GM21423 (cell line): ENCODE data around the gene TREH.
"Not testable (repeated sequence)": the region's sequence is repeated elsewhere in the genome, so short reads cannot be mapped to it uniquely, and the experiment has no call there.

Source experiments
- ATAC-seq: cut with Tn5 transposase; IDR thresholded peaks from one replicate; pipeline ENCODE4 v1.9.1; 2021; ENCODE audit warnings: mild to moderate bottlenecking, moderate library complexity; ENCODE audit not compliant: unreplicated experiment

The TREH gene

DNA sequence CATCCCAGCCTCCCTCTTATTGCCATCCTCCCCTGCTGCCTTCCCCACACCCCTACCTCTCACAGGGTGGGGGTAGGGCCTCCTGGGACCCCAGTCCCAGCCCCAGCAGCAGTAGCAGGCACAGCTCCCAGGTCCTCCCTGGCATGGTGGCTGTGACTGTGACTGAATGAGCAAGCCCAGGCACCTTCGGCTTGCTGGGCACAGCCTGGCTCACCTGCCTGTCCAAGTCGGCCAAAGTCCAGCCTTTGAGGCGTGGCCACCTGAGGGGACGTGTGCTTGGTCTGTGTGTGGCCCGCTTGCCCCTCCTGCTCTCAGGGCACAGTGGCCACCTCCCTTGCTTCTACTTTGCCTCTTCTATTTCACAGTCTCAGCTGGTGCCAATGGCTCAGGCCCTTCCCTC, at the start of gene TREH:
TREH (minus strand) TSS at position 168 of the 400 bp plus-strand sequence; CDS start at position 145, 23 bp downstream.
- ATAC-seq = no peak

DNA sequence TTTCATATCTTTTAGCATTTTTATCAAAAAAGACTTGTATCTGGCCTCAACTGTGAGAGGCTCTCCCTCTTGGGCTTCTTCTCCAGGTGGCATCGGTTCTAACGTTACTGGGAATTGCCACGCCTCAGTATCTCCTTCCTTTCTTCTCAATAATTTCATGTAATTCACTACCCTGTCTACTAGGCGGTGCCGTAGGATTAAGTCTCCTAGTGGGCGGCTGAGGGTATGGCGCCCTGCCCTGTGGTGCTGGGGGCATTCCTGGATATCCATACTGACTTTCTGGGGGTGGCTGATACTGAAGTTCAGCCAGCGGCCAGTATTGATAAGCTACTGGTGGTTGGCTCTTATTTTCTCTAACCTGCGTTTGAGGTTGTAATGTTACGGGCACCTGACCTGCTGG, 48.7 kb upstream of the TREH start:
- not testable (repeated sequence) for ATAC-seq

- not testable (repeated sequence) for ATAC-seq
Observed at GRCh38 chr11:118727721-118728066, 48.2 kb upstream of the TREH start.

GRCh38 chr11:118727001-118727720, 47.7 kb upstream of the TREH start:
- ATAC-seq = not testable (repeated sequence)

- not testable (repeated sequence) for ATAC-seq
Observed at GRCh38 chr11:118721478-118722015, 42.1 kb upstream of the TREH start.

GRCh38 chr11:118720740-118721139, 41.3 kb upstream of the TREH start:
- ATAC-seq = not testable (repeated sequence)

- ATAC-seq = not testable (repeated sequence)
Observed at GRCh38 chr11:118720078-118720477, 40.6 kb upstream of the TREH start.

- not testable (repeated sequence) for ATAC-seq
Observed at GRCh38 chr11:118718562-118718961, 39.1 kb upstream of the TREH start.

GRCh38 chr11:118717733-118718132, 38.3 kb upstream of the TREH start:
- not testable (repeated sequence) for ATAC-seq

DNA sequence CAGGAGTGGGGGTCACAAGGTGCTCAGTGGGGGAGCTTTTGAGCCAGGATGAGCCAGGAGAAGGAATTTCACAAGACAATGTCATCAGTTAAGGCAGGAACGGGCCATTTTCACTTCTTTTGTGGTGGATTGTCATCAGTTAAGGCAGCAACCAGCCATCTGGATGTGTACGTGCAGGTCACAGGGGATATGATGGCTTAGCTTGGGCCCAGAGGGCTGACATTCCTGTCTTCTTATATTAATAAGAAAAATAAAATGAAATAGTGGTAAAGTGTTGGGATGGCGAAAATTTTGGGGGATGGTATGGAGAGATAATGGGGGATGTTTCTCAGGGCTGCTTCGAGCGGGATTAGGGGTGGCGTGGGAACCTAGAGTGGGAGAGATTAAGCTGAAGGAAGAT, 37.8 kb upstream of the TREH start:
- ATAC-seq = not testable (repeated sequence)

DNA sequence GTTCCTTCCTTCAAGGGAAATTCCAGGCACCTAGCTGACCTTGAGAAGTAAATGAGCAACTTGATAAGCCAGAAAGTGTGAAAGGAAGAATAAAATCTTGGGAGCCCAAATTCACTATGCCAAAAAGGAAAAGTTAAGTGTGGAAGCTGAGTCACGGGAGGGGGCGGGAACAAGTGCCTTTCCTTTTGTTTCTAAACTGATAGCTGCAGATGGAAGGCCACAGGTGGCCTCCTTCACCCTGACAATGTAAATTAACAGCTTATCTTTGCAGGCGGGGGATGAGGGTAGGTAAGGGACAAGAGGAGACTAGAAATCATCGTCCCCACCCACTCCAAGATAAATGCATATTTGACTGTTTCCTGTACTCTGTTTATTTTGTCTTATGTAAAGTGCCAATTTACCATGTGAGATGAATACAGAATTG, 36.4 kb upstream of the TREH start:
- ATAC-seq = no peak

DNA sequence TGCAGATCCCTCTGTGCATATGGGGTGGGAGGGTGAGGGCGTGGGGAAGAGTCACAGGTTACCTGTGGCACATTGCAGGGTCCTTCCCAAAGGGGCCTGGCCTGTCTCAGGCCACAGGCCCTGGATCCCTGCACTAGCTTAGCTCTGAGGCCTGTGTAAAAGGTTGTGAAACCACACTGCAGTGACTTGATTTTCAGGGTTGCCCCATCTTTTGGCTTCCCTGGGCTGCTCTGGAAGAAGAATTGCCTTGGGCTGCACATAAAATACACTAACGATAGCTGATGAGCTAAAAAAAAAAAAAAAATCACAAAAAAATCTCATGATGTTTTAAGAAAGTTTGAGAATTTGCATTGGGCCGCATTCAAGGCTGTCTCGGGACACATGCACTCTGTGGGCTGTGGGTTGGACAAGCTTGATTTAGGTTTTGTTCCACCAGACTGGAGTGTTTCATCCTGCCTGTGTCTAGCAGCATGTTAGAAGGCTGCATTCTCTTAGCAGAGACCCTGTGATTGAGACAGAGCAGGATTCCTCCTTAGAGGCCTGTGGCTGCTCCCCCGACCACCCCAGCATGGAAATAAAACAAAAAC, 35.9 kb upstream of the TREH start:
- no peak for ATAC-seq

GRCh38 chr11:118714816-118715215, 35.4 kb upstream of the TREH start:
- ATAC-seq = no peak

DNA sequence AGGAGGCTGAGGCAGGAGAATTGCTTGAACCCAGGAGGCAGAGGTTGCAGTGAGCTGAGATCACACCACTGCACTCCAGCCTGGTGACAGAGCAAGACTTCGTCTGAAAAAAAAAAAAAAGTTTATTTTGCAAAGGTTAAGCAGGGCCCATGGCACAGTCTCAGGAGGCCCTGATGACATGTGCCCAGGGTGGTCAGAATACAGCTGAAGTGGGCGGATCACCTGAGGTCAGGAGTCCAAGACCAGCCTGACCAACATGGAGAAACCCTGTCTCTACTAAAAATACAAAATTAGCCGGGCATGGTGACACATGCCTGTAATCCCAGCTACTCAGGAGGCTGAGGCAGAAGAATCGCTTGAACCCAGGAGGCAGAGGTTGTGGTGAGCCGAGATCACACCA, 35.0 kb upstream of the TREH start:
- ATAC-seq = not testable (repeated sequence)

DNA sequence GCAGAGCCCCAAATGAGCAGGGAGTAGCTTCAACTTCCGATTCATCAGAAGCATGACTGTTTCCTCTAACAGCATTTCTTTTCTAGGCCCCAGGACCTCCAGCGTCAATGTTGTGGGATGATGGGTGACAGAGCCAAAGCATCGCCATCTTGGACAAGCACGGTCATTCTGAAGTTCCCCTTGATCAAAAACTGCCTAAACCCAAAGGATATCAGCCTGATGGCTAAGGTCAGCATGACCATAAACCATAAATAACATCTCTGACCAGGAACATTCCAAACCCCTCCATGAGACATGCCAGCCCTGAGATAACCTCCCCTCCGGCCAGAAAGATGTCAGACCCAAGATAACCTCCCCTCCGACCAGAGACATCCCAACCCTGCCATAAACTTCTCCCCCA, 28.8 kb upstream of the TREH start:
- ATAC-seq = no peak

DNA sequence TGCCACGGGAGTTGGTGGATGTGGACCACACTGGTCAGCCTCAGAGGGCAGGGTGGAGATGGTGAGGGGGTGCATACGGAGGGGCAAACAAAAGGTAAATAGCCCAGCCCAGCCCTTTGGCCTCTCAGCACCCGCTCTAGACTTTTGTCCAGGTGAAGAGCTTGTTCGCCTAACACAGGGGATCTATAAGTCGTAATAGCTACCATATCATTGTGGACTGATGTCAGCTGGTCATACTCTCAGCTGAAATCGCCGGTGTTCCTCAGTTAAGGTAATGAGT, 27.0 kb upstream of the TREH start:
- no peak for ATAC-seq

GRCh38 chr11:118705791-118706545, 26.5 kb upstream of the TREH start:
- ATAC-seq = no peak

DNA sequence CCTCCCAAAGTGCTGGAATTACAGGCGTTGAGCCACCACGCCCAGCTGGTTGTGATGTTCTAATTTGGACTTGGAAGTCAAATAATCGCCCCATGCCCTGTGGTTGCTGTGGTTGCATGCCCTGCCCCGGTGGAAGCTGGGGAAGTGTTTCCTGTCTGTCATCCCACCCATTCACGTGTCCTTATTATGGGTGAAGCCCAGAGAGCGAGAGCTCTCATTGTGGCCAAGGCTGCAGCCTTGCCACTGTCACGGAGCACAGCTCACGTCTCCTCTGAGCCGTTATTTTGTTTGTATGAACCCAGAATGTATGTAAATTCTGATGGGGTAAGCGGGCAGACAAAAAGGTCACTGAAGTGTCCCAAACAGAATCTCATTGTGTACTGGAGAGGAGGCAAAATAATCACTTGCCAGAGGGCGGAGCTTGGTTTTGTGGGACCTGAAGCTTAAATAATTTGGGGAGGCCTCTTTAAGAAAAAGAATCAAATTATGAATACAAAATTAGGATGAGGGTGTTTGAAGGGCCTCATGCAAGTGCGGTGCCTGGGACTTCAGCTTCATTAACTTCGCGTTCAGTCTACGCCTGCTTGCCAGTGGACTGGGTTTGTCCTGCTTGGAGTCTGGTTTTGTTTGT, 25.8 kb upstream of the TREH start:
- no peak for ATAC-seq

- ATAC-seq = no peak
Observed at GRCh38 chr11:118703563-118704106, 24.2 kb upstream of the TREH start.

DNA sequence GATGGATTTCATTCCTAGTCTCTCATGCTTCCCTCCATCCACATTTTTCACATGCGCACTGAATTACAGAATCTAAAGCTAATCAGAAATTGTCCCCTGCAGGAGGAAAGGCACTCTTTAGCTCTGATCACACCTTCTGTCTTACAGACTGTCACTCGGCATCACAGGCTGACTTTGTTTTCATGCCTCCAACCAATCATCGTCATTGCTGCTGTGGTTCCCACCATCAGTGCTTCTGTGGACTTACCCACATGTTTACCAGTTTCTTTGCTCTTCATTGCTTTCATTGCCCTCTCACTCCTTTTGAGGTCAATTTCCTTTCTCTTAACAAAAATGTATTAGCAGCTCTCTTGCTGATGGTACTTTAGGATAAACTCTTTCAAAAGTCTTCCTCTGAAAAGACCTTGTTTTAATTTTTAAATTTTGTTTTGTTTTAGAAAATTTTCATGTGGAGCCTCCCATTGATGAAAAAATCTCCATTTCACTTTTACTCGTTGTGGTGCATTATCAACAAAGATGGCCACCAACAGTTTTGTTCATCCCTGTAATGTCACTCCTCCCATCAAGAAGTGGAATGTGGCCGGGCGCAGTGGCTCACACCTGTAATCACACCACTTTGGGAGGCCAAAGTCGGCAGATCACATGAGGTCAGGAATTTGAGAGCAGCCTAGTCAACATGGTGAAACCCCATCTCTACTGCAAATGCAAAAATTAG, 20.2 kb upstream of the TREH start:
- ATAC-seq = no peak
